ENCODE measurements around the gene AGAP1.

Gene AGAP1

DNA sequence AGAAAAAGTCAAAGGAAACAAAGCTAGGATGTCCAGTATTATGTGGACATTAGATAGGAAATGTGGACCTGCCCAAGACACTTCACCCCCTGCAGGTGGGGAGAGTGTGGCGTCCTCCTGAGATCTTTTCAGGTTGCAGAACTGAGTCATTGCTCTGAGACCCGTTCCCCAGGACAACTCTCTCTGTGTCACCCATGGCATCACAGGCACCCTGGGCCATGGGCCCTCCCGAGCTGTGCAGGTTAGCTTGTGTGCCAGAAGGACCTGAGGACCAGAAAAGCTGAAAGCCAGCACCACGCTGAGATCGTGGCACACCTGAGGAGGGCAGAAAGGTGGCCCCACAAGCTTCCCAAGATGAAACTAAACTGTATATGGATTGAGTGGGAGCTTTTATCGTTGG, 229.5 kb downstream of the AGAP1 start:
- DNase-seq = no peak

DNA sequence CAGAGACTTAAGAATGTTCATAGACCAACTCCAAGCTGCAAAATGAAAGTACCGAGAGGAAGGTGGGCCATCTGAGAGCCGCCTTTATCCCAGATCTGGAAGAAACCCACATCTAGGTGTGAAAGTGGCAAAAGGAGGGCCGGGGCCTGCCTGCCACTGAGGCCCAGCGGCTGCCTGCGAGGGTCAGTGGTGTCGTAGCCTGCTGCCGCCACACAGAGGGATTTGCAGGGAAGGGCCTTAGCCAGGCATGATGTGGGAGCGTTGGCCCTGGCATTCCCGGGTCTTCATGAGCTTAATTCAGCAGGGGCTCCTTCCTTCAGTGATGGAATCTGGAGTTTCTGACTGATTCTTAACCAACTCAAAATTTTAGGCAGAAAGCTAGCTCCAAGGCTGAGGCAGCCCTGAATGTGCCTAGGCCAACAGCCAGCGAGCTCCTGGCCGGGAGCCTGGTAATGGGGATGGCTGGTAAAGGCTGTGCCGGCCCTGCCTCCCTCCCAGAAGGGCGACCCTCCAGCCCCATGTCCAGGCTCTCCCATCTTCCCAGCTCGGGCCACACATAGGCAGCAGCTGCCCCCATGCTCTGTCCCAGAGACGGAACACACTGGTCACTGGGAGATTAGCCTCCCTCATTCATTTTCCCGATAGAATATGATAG, 230.1 kb downstream of the AGAP1 start:
- DNase-seq = no peak

DNA sequence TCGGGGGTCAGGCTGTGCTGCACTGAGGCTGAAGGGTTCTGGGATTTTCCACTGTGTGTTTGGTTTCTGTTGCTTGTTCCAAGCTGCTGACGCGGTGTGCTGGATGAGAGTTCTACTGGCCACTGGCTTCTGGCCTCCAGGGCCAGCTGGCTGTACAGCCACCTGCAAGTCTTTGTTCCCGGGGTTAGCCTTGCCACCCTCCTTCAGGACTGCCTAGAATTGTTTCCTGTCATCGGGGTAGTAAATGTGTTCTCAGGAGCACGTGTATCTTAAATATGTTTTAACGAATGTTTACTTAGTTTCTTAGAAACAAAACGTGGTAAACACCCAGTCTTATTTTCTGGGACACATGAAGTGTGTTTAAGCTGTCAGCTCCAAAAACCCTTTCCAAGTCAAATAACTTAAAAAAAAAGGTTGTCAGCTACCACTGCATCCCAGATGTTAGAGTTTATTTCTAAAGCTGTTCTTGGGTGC, 231.2 kb downstream of the AGAP1 start:
- no peak for DNase-seq

DNA sequence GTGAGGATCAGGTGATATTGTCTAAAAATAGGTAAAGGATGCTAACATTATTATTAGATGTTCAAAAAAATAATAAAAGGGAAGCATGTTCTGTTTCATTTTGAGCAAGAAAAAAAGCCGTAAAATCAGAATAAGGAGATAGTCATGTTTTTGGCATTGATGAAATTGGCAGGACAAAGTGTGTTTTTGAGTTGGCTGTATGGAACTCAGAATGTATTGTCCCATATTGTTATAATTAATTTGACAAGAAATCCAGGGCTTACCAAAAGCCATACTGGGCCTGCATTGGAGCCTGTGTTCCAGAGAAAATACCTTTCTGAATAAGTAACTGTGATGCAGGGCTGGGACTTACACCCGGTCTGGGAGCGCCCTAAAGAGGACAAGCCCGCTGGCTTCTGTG, 232.0 kb downstream of the AGAP1 start:
- DNase-seq = no peak

DNA sequence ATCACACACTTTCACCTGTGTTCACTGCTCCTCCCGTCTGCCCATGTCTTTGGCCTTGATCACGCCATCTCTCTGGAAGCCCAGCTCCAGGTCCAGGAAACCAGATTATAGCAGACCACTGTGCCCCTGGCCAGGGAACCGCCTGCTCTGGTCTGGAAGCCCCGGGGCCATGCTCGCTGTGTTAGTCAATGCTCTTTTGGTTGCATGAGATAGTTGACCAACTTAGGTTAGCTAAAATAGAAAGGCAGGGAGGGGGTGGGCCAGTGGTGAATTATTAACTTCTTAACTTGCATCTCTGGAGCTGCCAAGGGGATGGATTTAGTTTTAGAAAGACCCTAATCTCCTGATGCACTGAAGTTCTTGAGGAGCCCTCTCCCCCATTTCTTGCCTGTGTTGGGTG, 232.7 kb downstream of the AGAP1 start:
- no peak for DNase-seq

DNA sequence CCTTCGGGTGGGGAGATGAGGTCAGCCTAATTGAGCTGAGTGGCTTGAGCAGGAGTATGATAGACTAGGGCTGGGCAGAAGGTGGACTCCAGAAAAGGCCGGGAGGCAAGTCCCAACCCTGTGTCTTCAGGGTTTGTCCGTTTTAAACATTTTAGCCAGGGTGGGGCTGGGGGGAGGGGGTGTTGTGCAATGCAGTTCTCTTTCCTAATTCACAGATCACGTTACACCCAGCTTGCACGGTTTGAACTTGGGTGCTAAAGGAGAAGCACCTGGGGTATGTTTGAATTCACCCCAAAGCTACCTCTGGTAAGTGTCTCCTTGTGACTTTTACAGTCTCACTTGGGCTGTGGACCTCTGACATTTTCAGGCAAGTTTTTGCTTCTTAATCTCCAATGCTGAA, 233.3 kb downstream of the AGAP1 start:
- DNase-seq = no peak

DNA sequence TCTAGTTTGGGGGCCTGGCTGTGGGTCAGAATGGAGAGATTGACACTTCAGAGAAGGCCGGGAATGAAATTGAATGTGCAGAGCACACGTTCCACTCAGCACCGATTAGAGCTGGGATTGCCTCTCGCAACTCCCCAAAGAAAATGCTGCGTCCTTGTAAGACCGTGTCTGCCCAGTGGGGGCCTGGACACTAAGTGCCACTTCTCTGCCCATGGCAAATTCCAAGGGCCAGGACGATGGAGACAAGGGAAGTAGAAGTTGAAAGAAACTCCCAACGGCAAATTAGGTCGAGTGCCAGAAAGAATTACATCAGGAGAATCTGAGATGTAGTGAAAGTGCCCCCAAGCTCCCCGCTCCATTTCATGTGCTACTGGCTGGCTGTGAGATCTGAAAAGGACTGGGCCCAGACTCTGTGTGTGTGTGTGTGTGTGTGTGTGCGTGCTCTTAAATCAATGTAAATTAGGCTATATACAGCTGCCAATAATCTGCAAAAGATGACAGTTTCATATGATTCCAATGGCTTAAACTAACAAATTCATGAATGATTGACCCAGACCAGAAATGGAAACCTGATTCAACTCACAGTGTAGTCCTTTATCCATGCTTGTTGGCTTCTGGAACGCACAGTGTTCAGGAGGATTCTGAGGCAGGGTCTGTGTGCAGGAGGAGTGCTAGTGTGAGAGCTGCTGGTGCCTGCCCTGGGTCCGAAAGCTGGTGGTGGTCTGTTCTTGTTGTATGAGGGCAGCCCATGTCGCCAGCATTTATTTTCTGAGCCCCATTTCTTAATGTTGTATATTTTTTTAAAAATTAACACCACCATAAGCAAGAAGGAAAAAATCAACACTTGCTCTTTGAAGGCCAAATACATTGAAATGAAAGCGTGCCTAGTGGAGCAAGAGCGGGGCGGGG, 234.3 kb downstream of the AGAP1 start:
- DNase-seq = no peak

DNA sequence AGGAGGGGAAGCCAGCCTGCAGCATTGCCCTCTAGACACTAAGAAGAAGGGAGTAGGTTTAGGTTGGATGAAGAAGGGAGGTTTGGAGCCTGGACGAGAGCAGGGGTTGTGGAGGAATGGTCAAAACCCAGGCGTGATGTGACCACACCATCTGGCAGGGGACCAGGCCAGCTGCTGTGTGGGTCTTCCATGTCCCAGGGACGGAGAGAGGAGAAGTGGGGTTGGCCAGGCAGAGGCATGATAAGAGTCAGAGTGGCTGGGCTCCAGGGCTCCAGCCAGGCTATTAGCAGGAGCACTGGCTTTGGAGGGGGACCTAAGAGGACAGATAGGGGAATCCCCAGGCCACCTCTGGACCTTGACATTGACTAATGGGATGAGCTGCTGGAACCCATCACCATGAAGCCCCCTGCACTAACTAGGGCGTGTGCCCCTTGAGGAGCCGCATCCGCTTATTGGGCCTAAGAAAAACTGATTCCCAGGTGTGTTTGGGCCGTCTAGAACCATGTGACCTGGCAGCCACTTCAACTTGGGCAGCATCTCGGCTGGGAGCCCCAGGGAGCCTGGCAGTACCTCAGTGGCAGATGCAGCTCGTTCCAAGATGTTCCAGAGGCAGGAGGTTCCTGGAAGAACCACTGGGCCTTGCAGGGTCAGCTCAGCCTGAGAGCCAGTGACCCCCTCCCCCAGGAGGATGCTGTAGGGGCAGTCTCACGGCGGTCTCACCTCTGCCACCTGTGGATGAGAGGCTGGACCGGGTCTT, 235.1 kb downstream of the AGAP1 start:
- DNase-seq = no peak

DNA sequence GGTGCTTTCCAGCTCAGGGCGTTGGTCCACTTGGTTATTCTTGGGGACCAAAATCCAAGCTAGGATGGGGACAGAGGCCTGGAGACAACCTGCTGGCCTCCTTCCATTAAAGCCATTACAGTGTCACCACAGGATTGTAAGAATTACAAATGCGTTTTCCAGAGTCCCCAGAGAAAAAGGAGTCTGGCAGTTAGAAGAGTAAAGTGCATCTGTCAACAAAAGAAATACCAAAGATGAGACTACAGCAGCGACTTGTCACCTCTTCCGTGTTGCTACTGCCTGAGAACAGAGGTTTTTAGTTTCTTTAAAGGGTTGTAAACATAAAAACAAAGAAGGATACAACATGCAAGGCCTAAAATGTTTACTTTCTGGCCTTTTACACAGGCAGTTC, 235.7 kb downstream of the AGAP1 start:
- DNase-seq = no peak

DNA sequence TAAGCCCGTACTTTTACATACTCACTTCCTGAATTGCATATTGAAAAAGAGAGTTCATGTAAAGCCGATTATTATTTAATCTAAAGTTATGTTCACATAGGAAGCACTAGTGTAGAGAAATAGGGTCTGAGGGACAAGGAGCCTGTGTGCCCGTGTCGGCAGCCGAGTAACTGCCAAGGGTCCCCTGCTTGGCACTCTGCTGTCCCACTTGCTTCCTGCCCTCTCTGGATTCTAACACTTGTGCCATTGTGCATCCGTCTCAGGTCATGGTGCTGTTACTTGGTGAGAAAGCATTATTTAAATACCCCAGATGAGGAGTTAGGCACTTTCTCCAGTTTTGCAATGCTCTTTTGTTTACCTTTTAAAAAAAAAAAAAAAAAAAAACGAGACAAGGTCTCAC, 236.3 kb downstream of the AGAP1 start:
- no peak for DNase-seq

DNA sequence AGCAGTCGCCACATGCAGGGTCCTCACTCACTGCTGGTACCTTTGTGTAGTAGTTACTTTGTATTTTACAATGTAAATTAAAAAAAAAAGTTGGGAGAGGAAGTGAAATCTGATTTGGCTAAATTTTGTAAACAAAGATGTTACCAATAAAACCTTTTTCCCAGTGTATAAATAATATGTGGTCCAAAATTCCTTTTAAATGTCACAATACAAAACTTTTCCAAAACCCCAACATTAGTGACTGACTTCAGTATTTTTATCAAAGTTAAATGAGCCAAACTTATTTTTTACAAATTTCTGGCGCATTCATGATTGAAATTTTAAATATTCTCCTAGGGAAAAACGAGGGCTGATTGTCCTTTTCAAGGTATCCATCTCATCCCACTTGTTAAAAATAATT, 239.9 kb downstream of the AGAP1 start:
- no peak for DNase-seq

DNA sequence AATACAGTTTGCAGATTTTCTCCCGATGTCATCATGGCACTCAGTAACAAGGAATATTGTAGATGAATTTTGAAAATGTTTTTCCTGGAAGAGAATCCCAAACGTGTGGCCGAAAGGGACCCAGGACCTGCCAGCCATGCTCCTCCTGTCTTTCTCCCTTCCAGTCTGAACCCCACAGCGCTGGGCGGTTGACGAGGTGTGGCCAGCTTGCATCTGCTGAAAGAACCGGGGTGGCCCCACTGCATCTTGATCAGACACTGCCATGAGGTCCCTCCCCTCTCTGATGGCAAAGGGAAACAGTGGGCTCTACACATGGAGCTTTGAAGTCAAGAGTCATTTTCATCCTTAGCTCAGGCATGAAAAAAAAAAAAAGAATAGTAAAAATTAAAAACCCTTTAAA, 240.3 kb downstream of the AGAP1 start:
- no peak for DNase-seq

DNA sequence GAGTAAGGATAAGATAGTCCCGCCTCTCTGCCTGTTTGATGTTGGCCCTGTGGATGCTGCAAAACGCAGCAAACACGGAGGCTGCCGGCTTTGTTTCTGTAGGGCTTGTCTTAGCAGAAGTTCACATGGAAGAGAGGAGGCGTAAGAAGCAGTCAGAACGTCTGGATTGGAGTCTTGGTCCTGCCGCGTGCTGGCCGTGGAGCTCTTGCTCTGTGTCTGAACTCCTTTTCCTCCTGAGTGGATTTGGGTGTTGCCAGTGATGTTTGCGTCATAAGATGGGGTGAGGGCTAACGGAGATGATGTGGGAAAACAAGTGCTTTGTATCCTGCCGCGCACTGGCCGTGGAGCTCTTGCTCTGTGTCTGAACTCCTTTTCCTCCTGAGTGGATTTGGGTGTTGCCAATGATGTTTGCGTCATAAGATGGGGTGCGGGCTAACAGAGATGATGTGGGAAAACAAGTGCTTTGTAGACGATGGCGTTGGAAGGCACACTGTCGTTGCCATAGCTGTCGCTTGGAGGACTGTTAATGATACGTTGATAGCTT, 240.9 kb downstream of the AGAP1 start:
- no peak for DNase-seq

DNA sequence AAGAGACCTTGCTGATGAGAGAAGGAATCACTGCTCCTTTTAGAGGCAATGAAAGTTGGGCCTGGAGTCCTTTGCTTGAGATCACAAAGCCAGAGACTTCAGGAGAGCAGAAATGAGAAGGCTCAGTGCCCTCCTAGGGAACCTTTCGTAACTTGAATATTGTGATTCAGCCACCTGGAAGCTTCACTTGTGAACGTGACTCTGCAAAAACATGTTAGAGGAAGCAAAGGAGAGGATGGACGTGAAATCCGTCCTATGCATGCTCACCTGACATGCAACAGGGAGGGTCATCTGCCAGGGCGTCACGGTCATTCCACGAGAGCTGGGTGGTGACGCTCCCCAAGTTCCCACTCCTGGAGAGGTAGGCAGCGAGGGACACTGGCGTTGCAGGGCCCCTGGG, 243.6 kb downstream of the AGAP1 start:
- DNase-seq = no peak

DNA sequence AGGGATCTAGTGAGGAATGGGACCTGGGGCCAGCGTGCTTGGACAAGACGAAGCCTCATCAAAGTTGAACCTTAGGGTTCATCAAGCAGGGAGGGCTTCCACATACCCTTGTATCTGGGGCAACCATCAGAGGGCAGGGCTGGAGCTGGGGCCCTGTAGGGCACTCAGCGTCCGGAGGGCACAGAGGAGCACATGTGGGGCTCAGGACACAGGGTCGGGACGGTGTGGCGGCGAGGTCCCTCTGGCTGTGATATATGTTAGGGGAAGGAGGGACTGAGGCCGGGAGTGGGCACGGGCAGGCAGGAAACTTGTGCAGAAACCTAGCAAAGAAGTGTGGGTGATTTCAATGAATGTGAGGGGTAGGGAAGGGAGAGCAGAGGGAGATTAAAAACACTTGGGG, 244.0 kb downstream of the AGAP1 start:
- no peak for DNase-seq

DNA sequence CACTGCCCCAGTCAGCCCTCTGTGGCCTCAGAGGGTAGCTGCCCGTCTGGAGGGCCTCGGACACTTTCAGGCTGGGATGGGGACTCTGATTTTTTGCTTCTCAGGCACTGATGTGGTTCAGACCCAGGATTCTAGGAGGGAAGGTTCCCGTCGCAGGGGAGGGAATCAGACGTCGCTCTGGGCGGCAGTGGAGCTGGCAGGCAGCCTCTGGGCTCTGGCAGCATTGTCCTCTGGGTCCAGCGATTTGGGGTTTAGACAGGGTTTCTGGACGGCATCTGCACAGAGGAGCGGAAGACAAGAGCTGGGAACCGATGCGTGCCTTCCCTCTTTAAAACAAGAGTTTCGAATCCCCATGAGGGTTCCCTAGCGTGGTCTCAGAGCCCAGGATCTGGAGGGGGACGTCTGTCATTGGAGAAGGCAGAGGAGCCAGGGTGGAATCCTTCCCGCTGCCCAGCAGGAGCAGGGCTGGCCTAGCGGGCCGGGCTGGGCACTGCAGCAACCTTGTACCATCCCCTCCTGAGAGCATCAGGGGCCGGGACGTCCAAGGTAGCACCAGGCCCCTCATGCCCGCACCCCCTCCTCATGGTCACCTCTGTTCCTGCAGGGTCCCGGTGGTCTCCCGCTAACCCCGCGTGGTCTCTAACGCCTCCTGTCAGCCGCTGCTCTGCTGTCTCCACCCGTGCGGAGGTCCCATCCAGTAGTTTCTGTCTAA, 246.0 kb downstream of the AGAP1 start:
- no peak for DNase-seq

DNA sequence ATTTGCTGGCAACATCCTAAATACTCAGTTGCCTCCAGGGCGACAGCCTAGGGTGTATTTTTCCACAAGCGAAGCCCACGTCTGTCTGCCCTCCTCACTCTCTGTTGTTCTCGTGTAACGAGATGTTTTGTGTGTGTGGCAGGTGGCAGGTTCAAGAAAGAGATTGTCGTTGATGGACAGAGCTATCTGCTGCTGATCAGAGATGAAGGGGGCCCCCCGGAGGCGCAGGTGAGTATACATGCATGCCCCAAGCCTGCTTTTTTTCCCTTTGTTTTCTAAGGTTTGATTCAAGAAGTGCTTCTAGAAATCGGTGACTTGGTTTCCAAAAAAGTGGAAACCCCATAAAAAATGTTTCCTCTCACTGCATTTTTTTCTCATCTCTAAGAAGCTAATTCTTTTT, 247.0 kb downstream of the AGAP1 start:
- DNase-seq = no peak

DNA sequence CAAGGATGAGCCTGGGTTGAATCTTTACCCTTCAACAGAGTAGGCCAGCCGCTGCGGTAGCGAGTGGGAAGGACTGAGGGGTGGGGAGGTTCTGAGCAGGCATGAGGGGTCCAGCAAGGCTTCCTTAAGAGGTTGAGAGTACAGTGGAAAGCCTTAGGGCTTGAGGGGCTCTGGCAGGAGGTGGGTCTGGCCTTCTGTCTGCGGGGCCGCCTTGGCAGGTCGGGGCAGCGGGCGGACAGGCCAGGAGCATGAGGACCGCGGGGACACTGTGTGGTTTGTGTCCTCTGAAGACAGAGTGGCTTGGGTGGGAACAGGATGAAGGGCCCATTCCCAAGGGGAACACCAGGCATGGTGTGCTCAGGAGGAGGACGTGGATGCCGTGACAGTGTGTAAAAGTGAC, 250.3 kb downstream of the AGAP1 start:
- DNase-seq = no peak

DNA sequence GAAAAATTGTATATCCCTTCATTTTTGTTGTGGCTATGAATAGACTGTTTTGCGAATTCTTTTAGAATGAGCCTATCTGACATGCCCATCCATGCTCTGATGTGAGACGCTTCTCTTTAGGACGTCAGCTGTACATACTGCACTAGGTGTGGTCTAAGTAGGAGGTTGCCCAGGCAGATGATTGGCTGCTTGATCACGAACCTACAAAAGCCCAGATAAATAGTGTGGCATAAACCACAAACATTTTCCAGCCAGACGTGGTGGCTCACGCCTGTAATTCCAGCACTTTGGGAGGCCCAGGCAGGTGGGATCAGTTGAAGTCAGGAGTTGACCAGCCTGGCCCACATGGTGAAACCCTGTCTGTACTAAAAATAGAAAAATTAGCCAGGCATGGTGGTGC, 251.8 kb downstream of the AGAP1 start:
- no peak for DNase-seq

DNA sequence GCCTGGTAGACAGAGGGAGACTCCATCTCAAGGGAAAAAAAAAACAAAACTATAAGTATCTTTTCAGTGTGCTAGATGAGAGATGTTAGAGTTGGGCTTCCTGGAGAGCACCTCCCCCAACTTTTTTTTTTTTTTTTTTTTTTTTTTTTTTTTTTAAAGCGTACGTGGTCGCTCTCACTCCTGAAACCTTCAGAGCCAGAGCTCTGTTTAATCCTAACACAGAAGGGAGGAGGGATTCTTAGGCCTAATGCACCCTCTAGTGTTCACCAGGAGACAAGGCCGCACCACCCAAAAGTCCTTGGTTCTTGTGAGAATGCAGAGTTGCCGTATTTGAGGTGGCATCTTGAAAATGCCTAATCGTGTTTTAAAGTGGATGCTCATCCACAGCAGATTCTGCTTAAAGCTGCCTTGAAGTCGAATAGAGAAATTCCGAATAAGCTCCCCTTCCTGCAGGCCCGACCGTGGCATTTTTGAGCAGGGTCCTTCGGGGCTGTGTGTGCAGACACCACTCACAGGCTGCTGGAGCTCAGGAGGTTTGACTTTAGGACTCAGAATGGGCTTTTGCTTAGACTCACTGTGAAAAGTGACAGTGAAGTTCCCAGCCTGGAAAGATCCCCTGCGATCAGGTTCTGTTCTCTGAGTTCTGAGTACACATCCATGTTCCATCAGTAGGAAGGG, 252.6 kb downstream of the AGAP1 start:
- peak; percentile 23 to 33 for DNase-seq

DNA sequence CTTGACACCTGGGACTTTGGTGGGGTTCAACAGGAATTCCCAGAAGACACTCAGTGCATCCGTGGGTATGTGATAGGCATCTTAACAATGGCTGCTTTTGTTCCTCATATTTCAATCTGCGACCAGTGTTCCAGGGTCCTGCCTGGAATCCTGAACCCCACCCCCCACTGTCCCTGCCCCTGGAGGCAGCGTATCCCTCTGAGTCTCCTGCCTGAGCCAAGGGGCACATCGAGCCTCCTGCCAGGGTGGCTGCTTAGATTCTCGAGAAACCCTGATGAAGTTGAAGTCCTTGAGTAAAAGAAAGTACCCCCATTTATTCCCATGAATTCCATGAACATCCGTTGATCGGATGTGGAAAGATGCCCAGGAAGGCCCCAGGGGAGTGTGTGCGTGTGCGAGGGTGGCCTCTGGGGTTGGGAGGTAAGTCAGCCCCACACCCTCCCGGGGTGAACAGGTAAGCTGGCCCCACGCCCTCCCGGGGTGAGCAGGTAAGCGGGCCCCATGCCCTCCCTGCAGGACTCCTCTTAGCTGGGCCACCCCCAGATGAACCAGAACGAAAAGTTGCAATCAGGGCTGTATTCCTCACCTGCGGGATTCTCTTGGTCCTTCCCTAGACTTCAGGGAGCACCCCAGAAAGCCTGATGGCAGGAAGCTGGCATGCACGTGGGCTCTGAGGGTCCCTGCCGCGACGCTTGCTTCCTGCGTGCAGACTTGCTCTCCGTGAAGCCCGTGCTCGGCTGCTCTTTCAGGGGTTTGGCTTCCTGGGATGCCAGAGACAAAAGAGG, 253.3 kb downstream of the AGAP1 start:
- DNase-seq = no peak

DNA sequence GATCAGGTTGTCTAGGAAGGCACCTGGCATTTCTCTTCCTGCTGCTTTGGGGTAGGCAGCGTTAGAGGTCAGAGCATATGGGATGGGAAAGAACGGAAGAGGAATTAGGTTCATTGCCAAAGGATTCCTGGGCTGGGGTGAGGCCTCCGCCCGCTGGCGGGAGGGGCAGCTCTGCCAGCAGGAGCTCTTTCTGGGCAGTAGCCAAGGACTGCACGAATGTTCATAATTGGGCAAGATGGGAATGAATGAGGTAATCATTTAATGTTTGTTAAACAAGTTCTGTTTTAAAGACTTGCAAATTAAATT, 253.9 kb downstream of the AGAP1 start:
- DNase-seq = no peak
